Keratinocyte (primary cell): Measurements from ENCODE around the gene GALNT7.

Experiments used
- EZH2 ChIP-seq: IDR thresholded peaks from one replicate; pipeline ENCODE4 v1.6.1; 2012; ENCODE audit warnings: inconsistent platforms, mild to moderate bottlenecking, low read length, moderate library complexity
- TF ChIP-seq, protein P1 (sequence below), 3 experiments: IDR thresholded peaks in 1 of 3; conservative IDR thresholded peaks in 1 of 3; optimal IDR thresholded peaks in 1 of 3; 2 replicates in 2 of 3; 3 replicates in 1 of 3; pipeline versions ENCODE3 to v1.5.1; 2011; ENCODE audit warnings: low read length in 3 of 3, mild to moderate bottlenecking in 3 of 3, moderate library complexity in 2 of 3, control low read depth in 1 of 3, inconsistent platforms in 1 of 3; ENCODE audit not compliant: insufficient read depth in 2 of 3; ENCODE audit errors: extremely low read depth in 1 of 3

DNA sequence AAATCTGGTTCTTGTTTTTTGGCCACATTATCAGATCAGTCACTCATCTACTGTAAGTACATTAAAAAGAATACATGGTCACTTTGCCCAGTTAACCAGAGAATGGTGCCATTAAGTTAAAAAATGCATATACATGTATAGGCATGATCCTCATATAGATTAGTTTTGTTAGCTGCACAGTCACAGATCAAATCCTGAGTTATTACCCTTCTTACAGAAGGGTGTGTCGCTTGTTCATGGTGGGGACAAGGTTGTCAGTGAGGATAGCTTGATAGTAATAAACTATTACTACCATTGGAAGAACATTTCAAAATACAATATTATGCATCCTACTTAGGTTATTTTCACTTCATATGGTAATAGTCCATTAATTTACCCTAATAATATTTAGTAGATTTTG is 48.5 kb downstream of the GALNT7 start:
- TF ChIP-seq EZH2, result no peak
- TF ChIP-seq, protein P1, sequence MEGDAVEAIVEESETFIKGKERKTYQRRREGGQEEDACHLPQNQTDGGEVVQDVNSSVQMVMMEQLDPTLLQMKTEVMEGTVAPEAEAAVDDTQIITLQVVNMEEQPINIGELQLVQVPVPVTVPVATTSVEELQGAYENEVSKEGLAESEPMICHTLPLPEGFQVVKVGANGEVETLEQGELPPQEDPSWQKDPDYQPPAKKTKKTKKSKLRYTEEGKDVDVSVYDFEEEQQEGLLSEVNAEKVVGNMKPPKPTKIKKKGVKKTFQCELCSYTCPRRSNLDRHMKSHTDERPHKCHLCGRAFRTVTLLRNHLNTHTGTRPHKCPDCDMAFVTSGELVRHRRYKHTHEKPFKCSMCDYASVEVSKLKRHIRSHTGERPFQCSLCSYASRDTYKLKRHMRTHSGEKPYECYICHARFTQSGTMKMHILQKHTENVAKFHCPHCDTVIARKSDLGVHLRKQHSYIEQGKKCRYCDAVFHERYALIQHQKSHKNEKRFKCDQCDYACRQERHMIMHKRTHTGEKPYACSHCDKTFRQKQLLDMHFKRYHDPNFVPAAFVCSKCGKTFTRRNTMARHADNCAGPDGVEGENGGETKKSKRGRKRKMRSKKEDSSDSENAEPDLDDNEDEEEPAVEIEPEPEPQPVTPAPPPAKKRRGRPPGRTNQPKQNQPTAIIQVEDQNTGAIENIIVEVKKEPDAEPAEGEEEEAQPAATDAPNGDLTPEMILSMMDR (optimal IDR thresholded peaks at IDR 0.05 in 1 of 3, IDR thresholded peaks at IDR 0.05 in 1 of 3, conservative IDR thresholded peaks at IDR 0.05 in 1 of 3; ENCODE audit: extremely low read depth in 1 of 3, insufficient read depth in 2 of 3, low read length in 3 of 3), result no peak
